HL-60/S4 treated with retinoic acid at 250 ng/mL for 4 days and 3 days (cell line): ENCODE results near the gene PLEKHA6.

Source experiments
- in situ Hi-C: fragments of 300-500 bp; cut with MboI; formaldehyde crosslinking; loops from 2 replicates; pipeline ENCODE4 v1.7.0; 2022; ENCODE audit warnings: low sequenced_read_pairs

Gene PLEKHA6

DNA sequence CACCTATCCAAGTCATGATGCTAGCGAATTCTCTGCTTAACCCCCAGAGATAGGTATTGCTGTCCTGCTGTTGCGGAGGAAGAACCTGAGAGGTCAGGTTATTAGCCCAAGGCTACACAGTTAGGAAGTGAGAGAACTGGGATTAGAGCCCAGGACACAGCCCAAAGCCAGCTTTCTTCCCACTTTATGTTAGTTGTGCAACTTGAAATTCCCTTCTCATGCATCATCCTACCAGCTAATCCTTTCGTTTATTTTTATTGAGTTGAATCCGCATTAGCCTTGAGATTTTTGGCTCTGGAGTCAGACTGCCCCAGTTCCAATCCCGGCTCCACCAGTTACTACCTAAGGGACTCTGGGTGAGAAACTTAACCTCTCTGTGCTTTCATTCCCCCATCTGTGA, 65.4 kb downstream of the PLEKHA6 start:
- in situ Hi-C loops = loop anchor here (10.0 kb wide), 1 partner anchor 1260 kb away; no protein-coding TSS in a partner anchor

DNA sequence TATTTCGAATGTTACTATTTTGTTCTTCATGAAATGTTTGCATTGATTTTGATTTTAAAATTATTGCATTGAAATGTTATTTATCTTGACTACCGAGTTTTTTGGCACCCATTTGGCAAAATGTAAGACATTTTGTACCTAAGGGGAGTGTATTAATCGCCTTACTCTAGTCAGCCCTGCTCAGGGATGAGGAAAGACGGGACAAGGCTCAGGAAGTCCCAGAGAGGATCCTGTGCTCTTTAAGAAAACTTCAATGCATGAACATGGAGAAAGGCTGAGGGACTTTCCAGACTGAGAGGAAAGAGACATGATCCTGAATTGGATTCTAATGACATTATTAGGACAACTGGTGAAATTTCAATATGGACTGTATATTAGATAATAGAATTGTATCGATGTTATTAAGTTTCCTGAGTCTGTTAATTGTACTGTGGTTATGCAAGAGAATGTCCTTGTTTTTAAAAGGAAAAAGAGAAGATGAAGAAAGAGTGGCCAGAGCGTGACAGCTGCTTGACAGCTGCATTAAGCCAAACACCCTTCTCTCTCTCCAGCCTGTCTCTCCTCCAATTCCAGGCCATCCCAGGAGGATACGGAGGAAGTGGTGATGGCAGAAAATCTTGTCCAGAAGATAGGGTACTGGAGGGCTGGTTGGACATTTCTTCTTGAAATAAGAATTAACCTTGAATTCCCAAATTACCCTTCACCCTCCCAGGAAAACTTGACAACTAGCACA, 66.0 kb downstream of the PLEKHA6 start:
- in situ Hi-C loops = loop anchor here (10.0 kb wide), 1 partner anchor 1259 kb away; no protein-coding TSS in a partner anchor

GRCh38 chr1:204292740-204293139, 67.0 kb downstream of the PLEKHA6 start:
- in situ Hi-C loops = loop anchor here (10.0 kb wide), 1 partner anchor 1258 kb away; no protein-coding TSS in a partner anchor

- in situ Hi-C loops = no loop called here
Measured at GRCh38 chr1:204289280-204289679, 70.4 kb downstream of the PLEKHA6 start.

- in situ Hi-C loops = no loop called here
Measured at GRCh38 chr1:204288021-204288588, 71.6 kb downstream of the PLEKHA6 start.

DNA sequence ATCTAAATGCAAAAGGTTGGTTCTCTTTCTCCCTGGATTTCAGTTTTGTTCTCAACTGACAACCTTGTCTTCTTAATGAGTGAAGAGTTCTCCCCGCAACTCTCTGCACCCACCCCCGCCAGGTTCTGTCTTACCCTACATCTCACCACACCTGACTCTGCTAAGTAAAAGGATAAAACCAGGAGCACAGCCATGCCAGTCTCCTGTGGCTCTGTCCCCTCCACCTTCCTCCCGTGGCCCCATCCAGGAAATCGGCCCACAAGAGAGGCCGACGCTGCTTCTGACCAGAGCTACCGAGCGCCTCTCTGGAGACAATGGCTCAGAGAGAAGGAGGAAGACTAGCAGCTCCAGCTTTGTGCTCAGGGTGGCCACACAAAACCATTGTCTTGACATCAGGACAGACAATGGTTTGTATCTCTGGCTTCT, 72.2 kb downstream of the PLEKHA6 start:
- in situ Hi-C loops = no loop called here

DNA sequence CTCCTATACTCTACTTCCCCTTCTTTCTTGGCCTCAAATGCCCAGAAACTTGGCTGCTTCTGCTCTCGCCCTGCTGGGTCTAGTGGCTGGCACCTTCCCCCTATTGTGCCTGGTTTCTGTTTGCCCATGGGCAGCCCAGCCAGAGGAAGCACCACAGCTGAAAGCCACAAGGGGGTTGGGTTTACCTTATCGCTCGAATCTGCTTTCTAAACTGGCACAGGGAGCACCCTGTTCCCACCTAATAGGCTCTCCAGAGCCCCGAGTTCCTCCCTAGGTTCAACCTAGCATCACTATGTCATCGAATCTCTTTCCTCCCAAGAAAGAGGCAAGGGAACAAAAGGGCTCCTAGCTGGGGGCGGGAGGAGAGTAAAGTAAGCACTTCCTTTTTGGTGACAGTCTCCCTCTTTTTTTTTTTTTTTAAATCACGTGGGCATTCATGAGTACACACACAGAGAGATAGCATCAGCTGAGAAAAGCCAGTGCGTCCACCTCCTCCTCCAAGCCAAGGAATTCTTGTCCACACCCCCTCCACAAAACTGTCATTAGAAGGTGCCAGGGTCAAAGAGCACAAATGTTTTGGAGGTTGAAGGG, 72.8 kb downstream of the PLEKHA6 start:
- in situ Hi-C loops = no loop called here

- in situ Hi-C loops = no loop called here
Measured at GRCh38 chr1:204286315-204286714, 73.4 kb downstream of the PLEKHA6 start.

- in situ Hi-C loops = no loop called here
Measured at GRCh38 chr1:204285436-204286305, 74.1 kb downstream of the PLEKHA6 start.

- in situ Hi-C loops = no loop called here
Measured at GRCh38 chr1:204284929-204285328, 74.8 kb downstream of the PLEKHA6 start.

DNA sequence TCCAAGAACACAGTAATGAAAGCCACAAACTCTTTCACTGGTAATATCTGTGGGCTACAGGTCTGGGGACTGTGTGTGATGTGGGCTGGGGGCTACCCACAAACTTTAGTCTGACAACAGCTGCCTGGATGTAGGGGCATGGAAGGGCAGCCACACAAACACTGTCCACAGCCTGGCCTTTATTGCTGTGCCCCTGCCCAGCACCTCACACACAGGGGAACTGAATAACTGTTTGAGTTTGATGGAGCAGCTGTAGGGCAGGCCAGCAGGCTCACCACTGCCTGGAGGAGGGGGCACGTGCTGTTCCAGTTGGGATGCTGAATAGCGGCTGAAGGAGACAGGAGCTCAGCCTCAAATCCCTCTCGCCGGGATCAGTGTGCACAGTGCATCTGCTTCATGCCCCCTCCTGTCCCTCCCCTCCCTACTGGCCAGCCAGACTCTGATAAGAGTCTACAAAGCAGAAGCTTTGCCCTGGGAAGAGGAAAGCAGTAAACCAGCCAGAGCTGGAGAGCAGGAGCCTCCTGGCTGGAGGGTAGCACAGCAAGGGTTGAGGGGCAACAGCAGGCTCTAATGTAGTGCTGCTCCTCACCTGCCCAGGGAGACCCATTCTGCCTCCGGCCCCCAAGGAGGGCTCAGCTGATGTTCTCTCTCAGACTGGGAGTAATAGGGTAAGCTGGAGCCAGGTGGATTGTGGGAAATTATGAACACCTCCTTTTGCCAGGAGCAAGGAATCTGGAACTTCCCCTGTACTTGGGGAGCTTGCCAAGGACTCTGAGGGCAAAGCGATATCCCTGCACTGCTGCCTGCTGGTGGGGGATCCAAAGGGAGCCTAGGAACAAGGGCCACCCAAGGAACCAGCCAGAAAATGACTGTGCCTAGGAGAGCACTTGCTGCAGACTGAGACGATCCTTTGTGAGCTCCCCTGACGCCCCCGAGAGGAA, 75.7 kb downstream of the PLEKHA6 start:
- in situ Hi-C loops = no loop called here

DNA sequence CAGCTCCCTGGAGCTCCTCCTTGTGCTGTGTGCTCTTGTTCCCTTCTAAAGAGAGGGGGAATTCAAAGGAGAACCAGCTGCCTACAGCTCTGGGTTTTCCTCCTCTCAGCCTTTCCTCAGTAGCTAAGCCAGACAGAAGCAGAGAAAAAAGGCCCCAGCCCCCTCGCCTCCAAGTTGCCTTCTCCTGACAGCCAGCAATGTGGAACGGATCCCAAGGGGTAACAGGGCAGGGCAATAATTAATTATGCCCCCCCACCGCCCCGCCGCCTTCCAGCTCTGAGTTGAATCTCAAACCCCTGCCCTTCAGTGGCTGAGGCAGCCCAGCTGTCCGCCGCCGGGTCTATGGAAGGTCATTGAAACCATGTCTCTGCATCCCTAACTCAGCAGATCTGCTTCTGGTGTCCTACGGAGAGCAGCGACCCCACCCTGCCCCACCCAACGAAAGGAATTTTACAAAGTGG, 76.9 kb downstream of the PLEKHA6 start:
- in situ Hi-C loops = no loop called here

- in situ Hi-C loops = no loop called here
Measured at GRCh38 chr1:204280099-204280961, 79.4 kb downstream of the PLEKHA6 start.

DNA sequence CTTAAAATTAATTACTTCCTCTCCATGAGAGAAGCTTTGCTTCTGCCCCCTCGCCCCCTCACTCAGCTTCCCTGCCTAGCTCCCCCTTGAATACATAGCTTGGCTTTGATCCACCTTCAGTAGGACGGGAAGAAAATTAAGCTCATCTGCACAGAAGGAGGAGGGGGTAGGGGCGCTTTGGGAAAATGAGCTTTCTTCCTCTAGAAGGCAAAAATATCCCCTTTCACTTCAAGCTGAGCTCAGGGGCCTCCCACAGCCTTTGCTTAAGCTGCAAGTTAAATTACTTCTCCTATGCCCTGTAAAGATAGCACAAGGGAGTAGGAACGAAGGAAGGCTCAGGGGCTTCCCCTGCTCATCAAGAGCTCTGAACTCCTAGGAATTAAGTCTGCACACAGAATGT, 80.8 kb downstream of the PLEKHA6 start:
- in situ Hi-C loops = loop anchor here (5.0 kb wide), 1 partner anchor 1272 kb away; the partner anchor contains the start of gene TMEM183A

DNA sequence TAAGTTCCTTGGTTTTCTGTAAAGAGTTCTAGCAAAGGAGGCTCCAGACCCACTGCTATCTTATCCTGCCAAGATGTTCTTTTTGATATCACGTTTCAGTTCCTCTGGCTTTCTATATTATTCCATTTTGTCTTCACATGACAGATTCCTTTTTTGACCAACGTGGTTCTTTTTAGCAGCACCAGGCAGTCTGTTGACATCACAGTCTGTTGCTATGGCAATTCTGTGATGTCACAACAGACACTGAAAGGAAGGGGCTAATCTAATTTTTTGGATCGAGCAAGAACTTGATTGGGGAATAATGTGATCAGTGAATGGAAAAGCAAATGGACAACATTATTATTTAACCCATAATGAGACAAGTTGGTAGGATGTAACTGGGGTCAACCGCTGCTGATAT, 81.5 kb downstream of the PLEKHA6 start:
- in situ Hi-C loops = loop anchor here (5.0 kb wide), 1 partner anchor 1271 kb away; the partner anchor contains the start of gene TMEM183A

DNA sequence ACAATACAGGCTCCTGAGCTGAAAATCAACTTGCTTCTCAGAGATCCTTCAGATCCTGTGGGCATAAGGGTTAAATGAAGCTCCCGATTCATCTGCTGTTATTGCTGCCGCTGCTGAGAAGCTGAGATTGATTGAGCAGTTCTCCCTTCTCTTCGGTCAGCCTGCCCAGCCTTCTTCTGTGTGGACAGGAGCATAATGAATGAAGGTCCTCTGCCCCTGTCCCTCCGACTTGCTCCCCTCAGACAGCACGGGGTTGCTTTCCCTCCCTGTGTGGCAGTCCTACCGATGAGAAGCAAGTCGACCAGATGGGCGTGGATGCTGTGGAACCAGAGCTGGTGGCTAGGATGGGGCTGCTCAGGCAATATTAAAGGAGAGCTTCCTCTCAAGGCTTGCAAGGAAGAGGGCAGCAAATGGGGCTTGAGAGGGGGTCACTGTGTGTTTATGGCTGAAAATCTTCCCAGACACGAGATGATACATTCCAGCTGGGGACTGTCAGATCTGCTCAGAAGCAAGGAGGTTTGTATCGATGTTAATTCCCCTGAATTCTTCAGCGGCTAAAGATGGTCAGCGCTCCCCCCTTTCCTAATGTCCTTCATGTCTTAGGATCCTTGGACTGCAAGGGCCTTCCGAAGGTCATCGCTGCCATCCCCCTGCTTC, 82.0 kb downstream of the PLEKHA6 start:
- in situ Hi-C loops = loop anchor here (5.0 kb wide), 1 partner anchor 1270 kb away; the partner anchor contains the start of gene TMEM183A

GRCh38 chr1:204275695-204276370, 83.9 kb downstream of the PLEKHA6 start:
- in situ Hi-C loops = loop anchor here (5.0 kb wide), 1 partner anchor 1269 kb away; the partner anchor contains the start of gene TMEM183A

- in situ Hi-C loops = no loop called here
Measured at GRCh38 chr1:204274446-204274845, 85.3 kb downstream of the PLEKHA6 start.
